GM23338 (cell line): ENCODE data around the gene HARS1. TPM values are rescaled to one million over a fixed set of nuclear protein-coding genes. Genes with fewer than 3 reads are reported as not detected.
"Not testable (repeated sequence)": the region's sequence is repeated elsewhere in the genome, so short reads cannot be mapped to it uniquely, and the experiment has no call there.

Experiments
- ATAC-seq: fragments of 200-7000 bp; cut with Tn5 transposase; 3 replicates; pipeline ENCODE4 v1.9.1; 2020
- DNase-seq: peaks from one replicate; pipeline ENCODE4 v3.0.0-alpha.2; 2015; ENCODE audit warnings: low spot score
- H2AFZ ChIP-seq: fragments of 200-600 bp; sonication (generic); 2 replicates; pipeline ENCODE4 v1.8.0; 2016; ENCODE audit warnings: antibody characterized with exemption, mild to moderate bottlenecking, moderate library complexity
- H3F3A ChIP-seq: fragments of 200-600 bp; sonication (generic); replicated peaks from 2 replicates; pipeline ENCODE4 v1.8.0; 2017; ENCODE audit warnings: antibody characterized with exemption, mixed run types, low read depth
- H3K27ac ChIP-seq: fragments of 200-600 bp; sonication (generic); 2 replicates; pipeline ENCODE4 v1.6.1; 2016; ENCODE audit warnings: low read depth
- H3K27me3 ChIP-seq: fragments of 200-600 bp; sonication (generic); 2 replicates; pipeline ENCODE4 v1.8.0; 2016; ENCODE audit warnings: mild to moderate bottlenecking, mixed run types, moderate library complexity; ENCODE audit not compliant: insufficient read depth
- H3K36me3 ChIP-seq: fragments of 200-600 bp; sonication (generic); 2 replicates; pipeline ENCODE4 v1.8.0; 2016; ENCODE audit warnings: mild to moderate bottlenecking; ENCODE audit not compliant: insufficient read depth
- H3K4me1 ChIP-seq: fragments of 200-600 bp; sonication (generic); 2 replicates; pipeline ENCODE4 v1.8.0; 2016; ENCODE audit warnings: mild to moderate bottlenecking, moderate library complexity; ENCODE audit not compliant: insufficient read depth
- H3K4me2 ChIP-seq: fragments of 200-600 bp; sonication (generic); 2 replicates; pipeline ENCODE4 v1.7.1; 2017; ENCODE audit warnings: mixed run types
- H3K4me3 ChIP-seq: fragments of 200-600 bp; sonication (generic); 2 replicates; pipeline ENCODE4 v1.6.1; 2016; ENCODE audit warnings: mixed run types
- H3K79me2 ChIP-seq: fragments of 200-600 bp; sonication (generic); replicated peaks from 2 replicates; pipeline ENCODE4 v1.8.0; 2017; ENCODE audit warnings: mild to moderate bottlenecking; ENCODE audit not compliant: insufficient read depth
- H3K9me2 ChIP-seq: fragments of 200-600 bp; sonication (generic); 2 replicates; pipeline ENCODE4 v1.8.0; 2017; ENCODE audit not compliant: insufficient read depth
- H4K20me1 ChIP-seq: fragments of 200-600 bp; sonication (generic); replicated peaks from 2 replicates; pipeline ENCODE4 v1.8.0; 2017; ENCODE audit warnings: mild to moderate bottlenecking; ENCODE audit not compliant: insufficient read depth
- H3K27ac Mint-ChIP-seq: 2 replicates; pipeline ENCODE4 v1.8.0; 2020; ENCODE audit warnings: inconsistent platforms, mild to moderate bottlenecking, moderate library complexity, mixed read lengths
- H3K27me3 Mint-ChIP-seq: 3 replicates; pipeline ENCODE4 v1.8.0; 2022; ENCODE audit warnings: low read depth, mild to moderate bottlenecking, moderate library complexity, mixed read lengths, inconsistent platforms; ENCODE audit not compliant: insufficient read depth, poor library complexity
- H3K36me3 Mint-ChIP-seq: 3 replicates; pipeline ENCODE4 v1.8.0; 2021; ENCODE audit warnings: low read depth, mild to moderate bottlenecking, inconsistent platforms, moderate library complexity, mixed read lengths
- H3K4me1 Mint-ChIP-seq: 3 replicates; pipeline ENCODE4 v1.8.0; 2020; ENCODE audit warnings: mild to moderate bottlenecking, inconsistent platforms, mixed read lengths
- H3K4me3 Mint-ChIP-seq: 3 replicates; pipeline ENCODE4 v1.8.0; 2021; ENCODE audit warnings: moderate library complexity, mild to moderate bottlenecking, inconsistent platforms, mixed read lengths
- H3K9me3 Mint-ChIP-seq: 3 replicates; pipeline ENCODE4 v1.8.0; 2020; ENCODE audit warnings: moderate library complexity, mild to moderate bottlenecking, inconsistent platforms, mixed read lengths
- NANOG ChIP-seq: IDR thresholded peaks from 2 replicates; pipeline ENCODE4 v1.6.1; 2016; ENCODE audit warnings: antibody characterized with exemption, borderline replicate concordance
- STAT1 ChIP-seq: IDR thresholded peaks from one replicate; pipeline ENCODE4 v1.6.1; 2016; ENCODE audit warnings: antibody characterized with exemption; ENCODE audit not compliant: unreplicated experiment
- ZNF114 ChIP-seq: fragments of 250-450 bp; sonication (Bioruptor Pico); IDR thresholded peaks from 2 replicates; pipeline ENCODE4 v1.5.0; 2020; ENCODE audit warnings: mild to moderate bottlenecking, moderate library complexity
- ZNF331 ChIP-seq: fragments of 250-450 bp; sonication (Bioruptor Pico); IDR thresholded peaks from 2 replicates; pipeline ENCODE4 v1.5.0; 2020; ENCODE audit warnings: low read depth, mild to moderate bottlenecking, moderate library complexity
- polyA plus RNA-seq: library from polyadenylated mRNA; unstranded; fragments of >200 nt; fragmentation: Nextera tagmentation; extraction: Ambion mirVana; gene quantifications from 2 replicates; pipeline ENCODE4 v1.2.1, GENCODE V29; 2016
- total RNA-seq: library from RNA; depleted of rRNA; stranded (reverse); fragments of >200 nt; shearing (Covaris generic); gene quantifications from 2 replicates; pipeline ENCODE4 v1.2.3, GENCODE V29; 2014
- TF ChIP-seq, protein P1 (sequence below): IDR thresholded peaks from one replicate; pipeline ENCODE4 v1.6.1; 2018; ENCODE audit warnings: antibody characterized with exemption; ENCODE audit not compliant: unreplicated experiment
- TF ChIP-seq, protein P2 (sequence below): fragments of 250-450 bp; sonication (Bioruptor Pico); IDR thresholded peaks from 2 replicates; pipeline ENCODE4 v1.5.0; 2020; ENCODE audit warnings: mild to moderate bottlenecking, moderate library complexity
- TF ChIP-seq, protein P3 (sequence below): IDR thresholded peaks from 2 replicates; pipeline ENCODE4 v1.6.1; 2016; ENCODE audit warnings: antibody characterized with exemption

The HARS1 gene
- total and polyA plus RNA-seq, 2 experiments from 2014 or later = 51.6 to 57.8 TPM

DNA sequence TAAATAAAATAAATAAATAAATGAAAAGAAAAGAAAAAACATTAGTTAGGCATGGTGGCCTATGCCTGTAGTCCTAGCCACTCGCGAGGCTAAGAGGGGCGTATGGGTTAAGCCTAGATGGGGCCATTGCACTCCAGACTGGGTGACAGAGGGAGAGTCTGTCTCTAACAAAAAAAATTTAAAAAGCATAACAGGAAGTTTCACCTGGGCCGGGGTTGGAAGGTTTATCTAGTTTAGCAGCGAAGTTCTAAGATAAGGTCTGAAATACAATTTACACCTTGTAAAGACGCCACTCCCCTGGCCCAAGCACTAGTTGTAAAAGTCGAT is 27.1 kb upstream of the HARS1 start (continued):
- TF ChIP-seq ZNF331 (CRISPR knock-in tag) (no peak), NANOG (no peak), STAT1 (no peak)

DNA sequence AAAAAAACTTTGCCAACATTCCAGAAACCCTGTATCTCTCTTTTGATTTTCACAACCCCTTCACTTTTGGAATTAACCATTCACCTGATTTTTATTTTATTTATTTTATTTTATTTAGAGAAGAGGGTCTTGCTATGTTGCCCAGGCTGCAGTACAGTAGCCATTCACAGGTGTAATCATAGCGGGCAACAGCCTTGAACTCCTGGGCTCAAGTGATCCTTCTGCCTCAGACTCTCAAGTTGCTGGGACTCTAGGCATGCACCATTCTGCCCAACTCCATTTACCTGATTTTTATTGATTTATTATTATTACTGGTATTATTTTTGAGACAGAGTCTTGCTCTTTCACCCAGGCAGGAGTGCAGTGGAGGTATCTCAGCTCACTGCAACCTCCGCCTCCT is 25.1 kb upstream of the HARS1 start:
- not testable (repeated sequence) for H3K79me2 ChIP-seq, H3K4me3 ChIP-seq, H3K9me3 Mint-ChIP-seq, H3K4me2 ChIP-seq, H4K20me1 ChIP-seq, H3K4me3 Mint-ChIP-seq, H3K9me2 ChIP-seq, H3K27me3 Mint-ChIP-seq, H3K4me1 ChIP-seq, H3F3A ChIP-seq, H3K27me3 ChIP-seq, H3K27ac ChIP-seq, DNase-seq, ATAC-seq, H2AFZ ChIP-seq, H3K4me1 Mint-ChIP-seq, H3K27ac Mint-ChIP-seq, H3K36me3 Mint-ChIP-seq, H3K36me3 ChIP-seq

DNA sequence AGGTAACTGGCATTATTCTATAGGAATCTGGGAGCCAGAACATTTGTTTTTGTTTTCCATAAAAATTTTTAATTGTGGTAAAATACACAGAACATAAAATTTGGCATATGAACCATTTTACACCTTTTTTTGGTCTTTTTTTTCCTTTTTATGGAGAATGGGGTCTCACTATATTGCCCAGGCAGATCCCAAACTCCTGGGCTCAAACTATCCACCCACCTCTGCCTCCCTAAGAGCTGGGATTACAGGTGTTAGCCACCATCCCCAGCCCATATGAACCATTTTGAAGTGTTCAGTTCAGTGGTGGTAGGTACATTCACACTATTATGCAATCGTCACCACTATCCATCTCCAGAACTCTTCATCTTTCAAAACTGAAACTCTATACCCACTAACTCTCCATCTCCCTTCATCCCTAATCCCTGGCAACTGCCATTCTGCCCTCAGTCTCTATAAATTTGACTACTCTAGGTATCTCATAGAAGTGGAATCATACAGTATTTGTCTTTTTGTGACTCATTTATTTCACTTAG is 22.5 kb upstream of the HARS1 start:
- H3K27ac ChIP-seq = no peak overlapping the region
- Mint-ChIP-seq H3K27ac (no peak overlapping the region), H3K36me3 (no peaks in the 10 kb centered on the region), H3K27me3 (peaks cover 8% of the 10 kb centered on the region), H3K9me3 (peaks cover 4% of the 10 kb centered on the region; the same call in 1 of the 3 replicates), H3K4me1 (0 out of 3 replicates have a peak, but pooled peaks cover 2% of the 10 kb centered on the region), H3K4me3 (no peak overlapping the region)
- H3K4me2 ChIP-seq = no peak overlapping the region
- no peaks in the 10 kb centered on the region for H3K4me1 ChIP-seq
- H3K36me3 ChIP-seq = no peaks in the 10 kb centered on the region
- no peak for ATAC-seq
- DNase-seq = no peak
- no peaks in the 10 kb centered on the region for H4K20me1 ChIP-seq
- 0 out of 2 replicates have a peak, but pooled peaks cover 6% of the 10 kb centered on the region for H3F3A ChIP-seq
- no peaks in the 10 kb centered on the region for H3K79me2 ChIP-seq
- H3K4me3 ChIP-seq = no peak overlapping the region
- no peaks in the 10 kb centered on the region for H3K27me3 ChIP-seq
- H3K9me2 ChIP-seq = no peaks in the 10 kb centered on the region
- no peak overlapping the region for H2AFZ ChIP-seq
- TF ChIP-seq, protein P1, sequence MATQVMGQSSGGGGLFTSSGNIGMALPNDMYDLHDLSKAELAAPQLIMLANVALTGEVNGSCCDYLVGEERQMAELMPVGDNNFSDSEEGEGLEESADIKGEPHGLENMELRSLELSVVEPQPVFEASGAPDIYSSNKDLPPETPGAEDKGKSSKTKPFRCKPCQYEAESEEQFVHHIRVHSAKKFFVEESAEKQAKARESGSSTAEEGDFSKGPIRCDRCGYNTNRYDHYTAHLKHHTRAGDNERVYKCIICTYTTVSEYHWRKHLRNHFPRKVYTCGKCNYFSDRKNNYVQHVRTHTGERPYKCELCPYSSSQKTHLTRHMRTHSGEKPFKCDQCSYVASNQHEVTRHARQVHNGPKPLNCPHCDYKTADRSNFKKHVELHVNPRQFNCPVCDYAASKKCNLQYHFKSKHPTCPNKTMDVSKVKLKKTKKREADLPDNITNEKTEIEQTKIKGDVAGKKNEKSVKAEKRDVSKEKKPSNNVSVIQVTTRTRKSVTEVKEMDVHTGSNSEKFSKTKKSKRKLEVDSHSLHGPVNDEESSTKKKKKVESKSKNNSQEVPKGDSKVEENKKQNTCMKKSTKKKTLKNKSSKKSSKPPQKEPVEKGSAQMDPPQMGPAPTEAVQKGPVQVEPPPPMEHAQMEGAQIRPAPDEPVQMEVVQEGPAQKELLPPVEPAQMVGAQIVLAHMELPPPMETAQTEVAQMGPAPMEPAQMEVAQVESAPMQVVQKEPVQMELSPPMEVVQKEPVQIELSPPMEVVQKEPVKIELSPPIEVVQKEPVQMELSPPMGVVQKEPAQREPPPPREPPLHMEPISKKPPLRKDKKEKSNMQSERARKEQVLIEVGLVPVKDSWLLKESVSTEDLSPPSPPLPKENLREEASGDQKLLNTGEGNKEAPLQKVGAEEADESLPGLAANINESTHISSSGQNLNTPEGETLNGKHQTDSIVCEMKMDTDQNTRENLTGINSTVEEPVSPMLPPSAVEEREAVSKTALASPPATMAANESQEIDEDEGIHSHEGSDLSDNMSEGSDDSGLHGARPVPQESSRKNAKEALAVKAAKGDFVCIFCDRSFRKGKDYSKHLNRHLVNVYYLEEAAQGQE = no peak
- TF ChIP-seq ZNF331 (CRISPR knock-in tag) = no peak
- no peak for TF ChIP-seq ZNF114 (CRISPR knock-in tag)
- TF ChIP-seq, protein P2, sequence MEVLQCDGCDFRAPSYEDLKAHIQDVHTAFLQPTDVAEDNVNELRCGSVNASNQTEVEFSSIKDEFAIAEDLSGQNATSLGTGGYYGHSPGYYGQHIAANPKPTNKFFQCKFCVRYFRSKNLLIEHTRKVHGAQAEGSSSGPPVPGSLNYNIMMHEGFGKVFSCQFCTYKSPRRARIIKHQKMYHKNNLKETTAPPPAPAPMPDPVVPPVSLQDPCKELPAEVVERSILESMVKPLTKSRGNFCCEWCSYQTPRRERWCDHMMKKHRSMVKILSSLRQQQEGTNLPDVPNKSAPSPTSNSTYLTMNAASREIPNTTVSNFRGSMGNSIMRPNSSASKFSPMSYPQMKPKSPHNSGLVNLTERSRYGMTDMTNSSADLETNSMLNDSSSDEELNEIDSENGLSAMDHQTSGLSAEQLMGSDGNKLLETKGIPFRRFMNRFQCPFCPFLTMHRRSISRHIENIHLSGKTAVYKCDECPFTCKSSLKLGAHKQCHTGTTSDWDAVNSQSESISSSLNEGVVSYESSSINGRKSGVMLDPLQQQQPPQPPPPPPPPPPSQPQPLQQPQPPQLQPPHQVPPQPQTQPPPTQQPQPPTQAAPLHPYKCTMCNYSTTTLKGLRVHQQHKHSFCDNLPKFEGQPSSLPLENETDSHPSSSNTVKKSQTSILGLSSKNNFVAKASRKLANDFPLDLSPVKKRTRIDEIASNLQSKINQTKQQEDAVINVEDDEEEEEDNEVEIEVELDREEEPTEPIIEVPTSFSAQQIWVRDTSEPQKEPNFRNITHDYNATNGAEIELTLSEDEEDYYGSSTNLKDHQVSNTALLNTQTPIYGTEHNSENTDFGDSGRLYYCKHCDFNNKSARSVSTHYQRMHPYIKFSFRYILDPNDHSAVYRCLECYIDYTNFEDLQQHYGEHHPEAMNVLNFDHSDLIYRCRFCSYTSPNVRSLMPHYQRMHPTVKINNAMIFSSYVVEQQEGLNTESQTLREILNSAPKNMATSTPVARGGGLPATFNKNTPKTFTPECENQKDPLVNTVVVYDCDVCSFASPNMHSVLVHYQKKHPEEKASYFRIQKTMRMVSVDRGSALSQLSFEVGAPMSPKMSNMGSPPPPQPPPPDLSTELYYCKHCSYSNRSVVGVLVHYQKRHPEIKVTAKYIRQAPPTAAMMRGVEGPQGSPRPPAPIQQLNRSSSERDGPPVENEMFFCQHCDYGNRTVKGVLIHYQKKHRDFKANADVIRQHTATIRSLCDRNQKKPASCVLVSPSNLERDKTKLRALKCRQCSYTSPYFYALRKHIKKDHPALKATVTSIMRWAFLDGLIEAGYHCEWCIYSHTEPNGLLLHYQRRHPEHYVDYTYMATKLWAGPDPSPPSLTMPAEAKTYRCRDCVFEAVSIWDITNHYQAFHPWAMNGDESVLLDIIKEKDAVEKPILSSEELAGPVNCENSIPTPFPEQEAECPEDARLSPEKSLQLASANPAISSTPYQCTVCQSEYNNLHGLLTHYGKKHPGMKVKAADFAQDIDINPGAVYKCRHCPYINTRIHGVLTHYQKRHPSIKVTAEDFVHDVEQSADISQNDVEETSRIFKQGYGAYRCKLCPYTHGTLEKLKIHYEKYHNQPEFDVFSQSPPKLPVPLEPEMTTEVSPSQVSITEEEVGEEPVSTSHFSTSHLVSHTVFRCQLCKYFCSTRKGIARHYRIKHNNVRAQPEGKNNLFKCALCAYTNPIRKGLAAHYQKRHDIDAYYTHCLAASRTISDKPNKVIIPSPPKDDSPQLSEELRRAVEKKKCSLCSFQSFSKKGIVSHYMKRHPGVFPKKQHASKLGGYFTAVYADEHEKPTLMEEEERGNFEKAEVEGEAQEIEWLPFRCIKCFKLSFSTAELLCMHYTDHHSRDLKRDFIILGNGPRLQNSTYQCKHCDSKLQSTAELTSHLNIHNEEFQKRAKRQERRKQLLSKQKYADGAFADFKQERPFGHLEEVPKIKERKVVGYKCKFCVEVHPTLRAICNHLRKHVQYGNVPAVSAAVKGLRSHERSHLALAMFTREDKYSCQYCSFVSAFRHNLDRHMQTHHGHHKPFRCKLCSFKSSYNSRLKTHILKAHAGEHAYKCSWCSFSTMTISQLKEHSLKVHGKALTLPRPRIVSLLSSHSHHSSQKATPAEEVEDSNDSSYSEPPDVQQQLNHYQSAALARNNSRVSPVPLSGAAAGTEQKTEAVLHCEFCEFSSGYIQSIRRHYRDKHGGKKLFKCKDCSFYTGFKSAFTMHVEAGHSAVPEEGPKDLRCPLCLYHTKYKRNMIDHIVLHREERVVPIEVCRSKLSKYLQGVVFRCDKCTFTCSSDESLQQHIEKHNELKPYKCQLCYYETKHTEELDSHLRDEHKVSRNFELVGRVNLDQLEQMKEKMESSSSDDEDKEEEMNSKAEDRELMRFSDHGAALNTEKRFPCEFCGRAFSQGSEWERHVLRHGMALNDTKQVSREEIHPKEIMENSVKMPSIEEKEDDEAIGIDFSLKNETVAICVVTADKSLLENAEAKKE (CRISPR knock-in tag) = no peak
- TF ChIP-seq, protein P3, sequence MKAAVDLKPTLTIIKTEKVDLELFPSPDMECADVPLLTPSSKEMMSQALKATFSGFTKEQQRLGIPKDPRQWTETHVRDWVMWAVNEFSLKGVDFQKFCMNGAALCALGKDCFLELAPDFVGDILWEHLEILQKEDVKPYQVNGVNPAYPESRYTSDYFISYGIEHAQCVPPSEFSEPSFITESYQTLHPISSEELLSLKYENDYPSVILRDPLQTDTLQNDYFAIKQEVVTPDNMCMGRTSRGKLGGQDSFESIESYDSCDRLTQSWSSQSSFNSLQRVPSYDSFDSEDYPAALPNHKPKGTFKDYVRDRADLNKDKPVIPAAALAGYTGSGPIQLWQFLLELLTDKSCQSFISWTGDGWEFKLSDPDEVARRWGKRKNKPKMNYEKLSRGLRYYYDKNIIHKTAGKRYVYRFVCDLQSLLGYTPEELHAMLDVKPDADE = no peak
